GM12892 (cell line): ENCODE results near the gene C1QTNF6.

ENCODE experiments used
- DNase-seq: peaks from one replicate; pipeline ENCODE4 v3.0.0; 2011; ENCODE audit not compliant: insufficient read length
- FAIRE-seq: peaks from 2 replicates; lab custom pipeline; 2011; peaks lifted over from hg19 to GRCh38; lab: Jason Lieb, UNC
- POLR2A ChIP-seq: IDR thresholded peaks from 2 replicates; pipeline ENCODE4 v1.6.1; 2011; ENCODE audit warnings: low read depth, low read length, control low read depth
- POLR2AphosphoS5 ChIP-seq: IDR thresholded peaks from 2 replicates; pipeline ENCODE4 v1.6.1; 2011; ENCODE audit warnings: low read depth, low read length, control low read depth
- TAF1 ChIP-seq: IDR thresholded peaks from 2 replicates; pipeline ENCODE4 v1.6.1; 2011; ENCODE audit warnings: low read depth, mild to moderate bottlenecking, control low read depth, low read length, borderline replicate concordance

Gene C1QTNF6

DNA sequence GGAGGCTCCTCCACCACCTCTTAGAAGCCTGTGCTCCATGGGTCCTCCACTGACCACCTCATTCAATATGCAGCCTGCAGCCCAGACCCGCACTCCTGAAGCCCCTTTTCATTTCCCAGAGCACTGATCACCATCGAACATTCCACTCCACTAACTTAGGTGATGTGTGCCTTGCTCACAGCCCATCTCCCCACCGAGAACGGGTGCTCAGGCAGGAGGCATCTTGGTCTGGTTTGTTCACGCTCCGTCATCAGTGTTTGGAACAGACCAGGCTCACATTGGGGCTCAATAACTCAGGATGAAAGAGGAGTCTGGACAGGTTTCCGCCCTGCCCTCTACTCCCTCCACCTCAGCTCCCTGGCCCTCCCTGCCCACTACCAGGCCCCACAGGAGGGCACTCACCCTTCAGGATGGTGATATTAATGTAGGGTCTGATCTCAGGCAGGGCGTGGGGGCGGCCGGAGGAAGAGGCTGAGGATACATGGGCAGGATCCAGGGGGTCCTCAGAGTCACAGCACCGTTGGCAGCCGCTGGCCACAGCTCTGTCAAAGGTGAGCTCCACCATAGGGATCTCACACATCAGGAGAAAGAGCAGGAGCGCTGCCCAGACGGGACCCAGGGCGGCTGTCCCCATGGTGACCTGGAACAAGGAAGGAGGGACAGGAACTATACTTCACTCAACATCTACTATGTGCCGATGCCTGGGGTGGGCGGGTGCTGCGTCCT lies 3.1 kb downstream of the C1QTNF6 start:
- TF ChIP-seq TAF1 (no peak), POLR2A (no peak), POLR2AphosphoS5 (no peak)
- no peak for FAIRE-seq
- peak; percentile 13 for DNase-seq

DNA sequence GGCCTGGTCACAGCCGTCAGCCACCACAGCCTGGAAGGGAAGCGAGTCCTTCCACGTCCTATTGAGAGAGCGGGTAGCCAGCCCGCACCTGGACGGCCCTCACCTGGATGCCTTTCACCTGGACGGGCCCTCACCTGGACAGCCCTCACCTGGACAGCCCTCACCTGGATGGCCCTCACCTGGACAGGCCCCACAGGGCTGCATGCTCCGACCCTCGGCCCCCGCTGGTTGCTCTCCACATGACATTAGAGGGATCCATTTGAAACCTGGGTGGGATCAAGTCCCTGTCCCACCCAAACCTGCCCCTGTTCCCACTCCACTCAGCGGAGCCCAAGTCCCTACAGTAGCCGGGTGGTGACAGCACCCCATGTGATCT lies 3.7 kb downstream of the C1QTNF6 start:
- FAIRE-seq = no peak
- peak; percentile 5 for DNase-seq
- TF ChIP-seq POLR2AphosphoS5 = no peak

DNA sequence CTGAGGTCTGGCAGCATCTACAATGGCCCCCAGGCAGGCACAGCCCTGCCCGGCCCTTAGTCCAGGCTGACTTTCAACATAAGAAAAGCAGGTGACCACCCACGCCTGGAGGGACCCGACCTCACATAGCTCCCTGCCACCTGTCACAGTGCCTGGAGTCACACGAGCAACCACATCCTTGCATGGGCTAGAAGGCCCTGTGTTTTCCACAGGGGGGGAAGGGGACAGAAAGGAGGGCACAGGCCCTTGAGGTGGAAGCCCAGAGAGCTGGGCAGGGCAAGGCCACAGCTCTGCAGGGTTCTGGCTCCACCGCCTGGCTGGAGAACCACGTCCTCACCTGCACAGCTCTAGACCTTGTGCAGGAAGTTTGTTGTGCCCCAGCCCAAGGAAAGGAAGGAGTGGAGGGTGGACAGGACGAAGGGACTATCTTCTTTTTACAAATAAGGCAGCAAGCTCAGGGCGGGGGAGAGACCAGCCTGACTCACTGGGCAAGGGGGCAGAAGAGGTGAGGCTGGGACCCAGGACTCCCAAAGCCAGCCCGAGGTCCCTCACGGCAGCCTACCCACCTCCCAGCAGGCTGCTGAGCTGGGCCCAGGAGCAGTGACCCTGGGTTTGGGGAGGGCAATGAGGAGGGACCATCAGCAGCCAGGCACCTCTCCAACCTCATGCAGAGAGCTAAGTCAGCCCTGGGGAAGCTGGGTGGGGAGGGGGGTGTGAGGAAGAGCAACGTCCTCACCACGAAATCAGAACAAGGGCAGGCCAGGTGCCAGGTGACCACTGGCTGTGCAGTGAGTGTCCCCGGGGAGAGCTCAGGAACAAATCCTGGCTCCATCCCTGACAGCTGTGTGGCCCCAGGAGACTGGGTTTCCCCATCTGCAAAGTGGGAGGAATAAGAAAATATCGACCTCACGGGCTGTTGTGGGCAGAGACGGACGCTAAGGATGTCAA lies 4.3 kb downstream of the C1QTNF6 start:
- FAIRE-seq = no peak
- DNase-seq = peak; percentile 28
- TF ChIP-seq TAF1 (no peak), POLR2A (no peak), POLR2AphosphoS5 (no peak)

DNA sequence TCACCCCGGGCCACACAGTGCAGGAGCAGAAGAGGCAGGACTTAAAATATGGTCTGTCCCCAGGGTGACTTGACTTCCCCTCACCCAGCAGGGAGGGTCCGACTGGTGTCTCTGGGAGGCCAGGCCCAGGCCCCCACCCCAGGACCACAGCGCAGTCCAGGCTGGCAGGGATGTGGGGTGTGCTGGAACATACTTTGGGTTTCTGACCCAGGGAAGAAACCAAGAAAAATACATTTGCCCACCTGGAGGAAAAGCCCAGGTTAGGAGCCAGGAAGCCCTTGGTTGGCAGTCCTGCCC lies 5.2 kb downstream of the C1QTNF6 start:
- TF ChIP-seq TAF1 (no peak), POLR2A (no peak), POLR2AphosphoS5 (no peak)
- DNase-seq (peak; percentile 12), FAIRE-seq (no peak)

DNA sequence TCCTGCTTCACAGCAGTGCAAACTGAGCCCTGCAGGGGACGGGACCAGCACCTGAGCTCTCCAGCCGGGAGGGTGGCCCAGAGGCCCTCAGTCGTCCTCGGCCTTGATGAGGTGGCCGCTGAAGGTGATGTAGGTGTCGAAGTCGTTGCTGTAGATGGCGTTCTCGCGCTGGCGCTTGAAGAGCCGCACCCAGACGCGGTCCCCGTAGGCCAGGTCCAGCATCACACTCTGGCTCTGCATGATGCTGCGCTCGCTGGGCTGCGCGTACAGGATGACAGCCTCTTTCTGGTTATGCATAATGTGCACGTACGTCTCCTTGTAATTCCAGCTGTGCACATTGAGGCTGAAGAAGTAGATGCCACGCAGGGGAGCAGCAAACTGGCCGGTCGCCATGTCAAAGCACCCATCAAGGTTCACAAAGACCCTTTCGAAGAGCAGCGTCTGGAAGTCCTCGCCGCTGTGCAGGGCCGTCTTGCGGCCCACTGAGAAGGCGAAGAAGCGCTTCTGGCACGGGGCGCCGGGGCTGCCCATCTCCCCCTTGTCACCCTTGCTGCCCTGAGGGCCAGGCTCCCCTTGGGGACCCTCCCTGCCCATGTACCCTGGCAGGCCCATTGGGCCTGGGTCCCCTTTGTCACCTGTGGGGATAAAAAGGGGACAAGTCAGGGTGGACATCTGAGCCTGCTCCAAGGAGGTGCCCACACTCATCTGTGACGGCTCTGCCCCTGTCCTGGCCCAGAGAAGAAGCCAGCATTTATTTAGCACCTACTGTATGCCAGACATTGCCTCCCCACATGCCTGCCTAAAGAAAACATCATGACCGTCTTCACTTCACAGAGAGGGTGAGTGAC lies 5.7 kb downstream of the C1QTNF6 start:
- DNase-seq = peak; percentile 25
- FAIRE-seq = no peak
- no peak for TF ChIP-seq POLR2A
- no peak for TF ChIP-seq POLR2AphosphoS5
- no peak for TF ChIP-seq TAF1

DNA sequence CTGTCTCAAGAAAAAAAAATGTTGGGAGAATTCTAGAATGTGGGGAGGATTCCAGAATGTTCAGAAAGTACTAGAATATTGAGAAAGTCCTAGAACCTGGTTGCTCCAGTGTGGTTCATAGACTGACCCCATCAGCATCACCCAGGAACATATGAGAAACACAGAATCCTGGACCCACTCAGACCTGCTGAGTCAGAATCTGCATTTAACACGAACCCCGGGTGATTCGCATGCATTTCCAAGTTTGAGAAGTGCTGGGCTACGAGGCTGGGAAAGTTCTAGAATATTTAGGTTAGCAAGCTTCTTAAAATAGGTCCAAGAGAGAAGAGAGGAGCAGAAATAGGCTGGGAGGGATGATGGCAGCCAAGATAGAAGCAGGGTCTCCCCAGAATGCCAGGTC lies 6.4 kb downstream of the C1QTNF6 start:
- FAIRE-seq (no peak), DNase-seq (no peak)
- no peak for TF ChIP-seq TAF1
- no peak for TF ChIP-seq POLR2AphosphoS5
- TF ChIP-seq POLR2A = no peak

DNA sequence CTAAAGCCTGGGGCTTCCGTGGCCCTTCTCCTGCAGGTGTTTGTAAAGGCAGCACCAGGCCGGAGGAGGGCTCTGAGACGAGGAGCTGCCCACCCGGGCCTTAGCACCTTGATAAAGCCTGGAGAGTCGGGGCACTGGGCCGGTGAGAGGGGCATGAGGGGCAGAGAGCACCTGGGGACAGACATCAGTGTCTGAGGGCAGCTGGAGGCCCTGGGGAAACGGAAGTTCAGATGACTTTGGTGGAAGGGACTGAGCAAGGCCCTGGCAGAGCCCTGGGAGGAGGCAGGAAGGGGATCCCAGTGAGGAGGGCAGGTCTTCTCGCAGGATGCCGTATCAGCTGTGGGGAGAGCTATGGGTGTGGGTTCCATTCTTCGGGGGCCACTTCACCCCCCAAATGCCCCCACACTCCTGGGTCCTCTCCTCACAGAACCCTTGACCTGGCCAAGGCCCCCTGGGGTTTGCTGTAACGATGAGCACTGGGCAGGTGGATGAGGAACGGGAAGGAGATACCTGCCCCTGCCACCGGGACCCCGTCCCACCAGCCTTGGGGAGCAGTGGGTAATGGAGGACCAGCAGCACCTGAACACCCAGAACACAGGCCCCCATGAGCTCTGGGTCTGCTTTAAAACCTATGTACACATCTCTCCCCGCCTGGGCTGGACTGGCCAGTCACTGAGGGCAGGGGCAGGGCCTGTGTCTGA lies 7.4 kb downstream of the C1QTNF6 start:
- DNase-seq (no peak), FAIRE-seq (no peak)
- TF ChIP-seq POLR2A (no peak), TAF1 (no peak), POLR2AphosphoS5 (no peak)

DNA sequence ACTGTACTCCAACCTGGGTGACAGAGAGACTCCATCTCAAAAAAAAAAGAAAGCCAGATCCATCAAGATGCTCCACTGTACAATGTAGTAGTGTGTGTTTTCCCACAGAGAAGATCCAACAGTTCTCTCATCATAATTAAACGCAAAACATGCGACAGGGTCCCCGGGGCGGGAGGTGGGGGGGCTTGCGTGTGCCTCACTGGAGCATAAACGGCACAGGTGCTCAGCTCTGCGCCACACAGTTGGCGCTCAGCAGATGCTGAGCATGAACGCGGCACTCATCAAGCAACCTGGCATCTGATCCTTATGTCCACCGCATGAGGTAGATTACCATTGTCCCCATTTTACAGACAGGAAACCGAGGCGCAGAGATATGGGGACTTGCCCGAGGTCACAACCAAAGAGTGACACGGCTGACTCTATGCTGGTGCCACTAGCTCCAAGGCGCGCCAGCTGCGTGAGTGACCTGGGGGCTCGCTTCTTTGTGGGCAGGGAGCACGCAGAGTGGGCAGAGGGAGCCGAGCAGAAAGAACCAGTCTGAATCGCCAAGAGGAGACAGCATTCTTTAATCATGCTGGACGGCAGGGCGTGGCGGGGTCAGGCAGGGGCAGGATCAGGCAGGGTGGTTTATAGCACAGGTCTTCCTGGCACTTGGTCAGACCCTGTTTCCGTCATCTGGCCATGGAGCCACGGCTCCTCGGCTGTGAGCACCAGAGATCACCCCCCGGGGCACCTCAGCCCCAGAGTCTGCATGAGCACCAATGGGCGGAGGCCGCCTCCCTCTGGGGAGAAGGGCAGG lies 8.2 kb downstream of the C1QTNF6 start:
- no peak for DNase-seq
- FAIRE-seq = no peak
- TF ChIP-seq TAF1 = no peak
- no peak for TF ChIP-seq POLR2A
- TF ChIP-seq POLR2AphosphoS5 = no peak

DNA sequence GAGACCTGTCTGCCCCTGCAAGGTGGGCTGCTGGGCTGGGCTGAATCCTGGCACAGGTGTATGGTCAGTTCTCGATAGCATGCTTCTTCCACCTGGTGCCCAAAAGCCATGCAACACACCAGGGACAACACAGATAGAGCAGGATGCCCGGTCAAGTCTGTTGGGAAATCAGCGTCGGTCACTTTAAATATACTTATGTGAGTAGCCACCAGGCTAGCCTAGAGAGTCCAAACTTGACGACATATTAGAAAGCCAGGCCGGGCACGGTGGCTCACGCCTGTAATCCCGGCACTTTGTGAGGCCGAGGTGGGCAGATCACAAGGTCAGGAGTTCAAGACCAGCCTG lies 8.9 kb downstream of the C1QTNF6 start:
- no peak for DNase-seq
- no peak for FAIRE-seq
- TF ChIP-seq POLR2AphosphoS5 (no peak), TAF1 (no peak), POLR2A (no peak)

DNA sequence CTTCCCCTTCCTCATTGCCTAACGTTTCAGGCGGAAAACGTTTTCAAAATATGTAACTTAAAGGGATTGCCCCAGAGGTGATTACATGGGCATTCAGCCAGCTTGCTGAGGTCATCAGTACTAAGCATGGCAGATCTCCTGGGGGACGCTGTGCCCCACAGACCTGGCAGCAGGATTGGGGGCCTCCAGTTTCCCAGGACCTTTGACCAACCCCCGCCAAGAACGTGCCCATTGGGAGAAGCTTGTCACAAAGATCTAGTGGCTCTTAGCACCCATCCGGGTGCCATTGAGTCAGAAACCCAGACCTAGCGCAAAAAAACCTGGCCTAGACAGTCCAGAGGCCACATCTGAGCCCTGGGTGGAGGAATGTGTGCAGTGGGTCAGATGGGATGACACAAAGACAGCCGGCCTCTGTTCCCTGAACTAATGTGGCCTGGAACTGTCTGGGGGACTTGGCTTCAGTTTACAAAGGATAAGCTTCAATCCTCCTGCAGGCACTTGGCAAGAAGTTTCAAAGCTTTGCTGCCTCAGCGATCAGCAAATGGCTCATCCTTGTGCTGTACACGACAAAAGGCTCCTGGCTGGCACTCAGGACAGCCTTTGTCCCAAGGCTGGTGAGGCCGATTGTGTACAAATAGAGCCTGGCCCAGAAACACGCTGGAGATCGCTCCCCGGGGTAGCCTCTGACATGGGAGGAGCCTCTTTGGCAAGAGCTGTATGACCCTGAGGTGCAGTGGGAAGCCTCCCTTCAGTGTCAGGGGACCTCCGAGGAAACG lies 9.5 kb downstream of the C1QTNF6 start:
- FAIRE-seq (no peak), DNase-seq (no peak)
- TF ChIP-seq POLR2A (no peak), TAF1 (no peak), POLR2AphosphoS5 (no peak)

DNA sequence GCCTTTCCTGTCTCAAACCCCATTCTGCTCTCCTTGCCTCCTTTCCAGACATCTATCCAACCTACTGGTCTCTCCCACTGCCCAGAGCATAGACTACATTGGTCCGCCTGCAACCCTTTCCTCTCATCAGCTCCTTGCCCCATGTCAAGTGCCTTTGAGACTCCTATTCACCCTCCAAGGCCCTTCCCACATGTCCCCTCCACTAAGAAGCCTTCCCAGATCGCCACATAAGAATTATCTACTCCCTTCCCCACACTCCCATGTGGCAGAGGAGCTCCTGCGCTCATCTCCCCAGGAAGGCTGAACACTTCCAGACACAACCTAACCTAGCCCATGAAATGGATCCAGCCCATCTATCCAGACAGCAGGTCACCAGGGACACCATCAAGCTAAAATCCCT lies 10.3 kb downstream of the C1QTNF6 start:
- TF ChIP-seq POLR2A (no peak), POLR2AphosphoS5 (no peak)
- FAIRE-seq = no peak
- DNase-seq = no peak
